Esophagus squamous epithelium (tissue), 5 donors: Measurements from ENCODE around the gene PM20D1. TPM values are rescaled to one million over a fixed set of nuclear protein-coding genes. Genes with fewer than 3 reads are reported as not detected.
"Not testable (repeated sequence)": the region's sequence is repeated elsewhere in the genome, so short reads cannot be mapped to it uniquely, and the experiment has no call there.

Experiments used
- DNase-seq: peaks from one replicate; lab custom pipeline; 2025; lab: John Stamatoyannopoulos, UW
- H3K27ac ChIP-seq, 4 donors: fragments of 200-600 bp; sonication (generic); one replicate each; pipeline ENCODE4 v1.5.1; 2016 to 2019; ENCODE audit warnings: mild to moderate bottlenecking in 1 of 4
- H3K27me3 ChIP-seq, 4 donors: fragments of 200-600 bp; sonication (generic); 1 replicate in 3 of 4; 2 replicates in 1 of 4; pipeline versions ENCODE4 v1.5.1 to v1.6.0; 2017 to 2021; ENCODE audit warnings: antibody characterized with exemption in 1 of 4
- H3K36me3 ChIP-seq, 3 donors: fragments of 200-600 bp; sonication (generic); one replicate each; pipeline ENCODE4 v1.5.1; 2016 to 2019
- H3K4me1 ChIP-seq, 3 donors: fragments of 200-600 bp; sonication (generic); one replicate each; pipeline ENCODE4 v1.5.1; 2017 to 2019
- H3K4me3 ChIP-seq, 4 donors: fragments of 200-600 bp; sonication (generic); 1 replicate in 3 of 4; 2 replicates in 1 of 4; pipeline ENCODE4 v1.5.1; 2016 to 2019; ENCODE audit warnings: mild to moderate bottlenecking in 2 of 4, moderate library complexity in 1 of 4
- H3K9me3 ChIP-seq, 3 donors: fragments of 200-600 bp; sonication (generic); one replicate each; pipeline ENCODE4 v1.5.1; 2016 to 2019
- POLR2A ChIP-seq, 4 donors: fragments of 450-650 bp; IDR thresholded peaks; one replicate each; pipeline ENCODE4 v1.6.1; 2017; ENCODE audit warnings: antibody characterized with exemption in 4 of 4, mild to moderate bottlenecking in 4 of 4, moderate library complexity in 3 of 4
- WGBS, 2 donors: methylation state at CpG; one replicate each; pipeline ENCODE4 v1.1.5; 2018; 5-methylcytosine and 5-hydroxymethylcytosine counted together
- intact Hi-C: fragments of 100-400 bp; cut with DNase I; formaldehyde crosslinking; loops from one replicate; pipeline ENCODE4 v1.15.0; 2022
- total RNA-seq, 4 donors: library from RNA; depleted of rRNA; stranded (reverse); fragments of >200 nt; gene quantifications; one replicate each; pipeline ENCODE4 v1.1.0, GENCODE V29; 2016
- TF ChIP-seq, protein P1 (sequence below), 6 experiments: fragments of 450-650 bp in 4 of 6; fragments of 200-600 bp in 2 of 6; sonication (generic) in 2 of 6; IDR thresholded peaks; one replicate each; pipeline ENCODE4 v1.5.1; 2016 to 2019; ENCODE audit warnings: antibody characterized with exemption in 6 of 6, mild to moderate bottlenecking in 4 of 6, moderate library complexity in 4 of 6
- donor health status: DM: yes; HTN: yes; CAD: no.

Gene PM20D1
- total RNA-seq, 4 donors from 2014 or later = 0.57 TPM; not detected in 3

DNA sequence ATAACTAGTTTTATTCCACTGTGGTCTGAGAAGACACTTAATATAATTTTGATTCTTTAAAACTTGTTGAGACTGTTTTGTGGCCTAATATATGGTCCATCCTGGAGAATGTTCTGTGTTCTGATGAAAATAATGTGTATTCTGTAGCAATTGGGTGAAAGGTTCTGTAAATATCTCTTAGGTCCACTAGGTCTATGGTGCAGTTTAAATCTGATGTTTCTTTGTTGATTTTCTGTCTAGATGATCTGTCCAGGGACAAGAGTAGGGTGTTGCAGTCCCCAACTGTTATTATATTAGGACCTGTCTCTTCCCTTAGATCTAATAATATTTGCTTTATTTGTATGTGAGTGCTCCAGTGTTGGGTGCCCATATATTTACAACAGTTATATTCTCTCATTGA, 33.9 kb upstream of the PM20D1 start:
- Histone ChIP-seq H3K9me3 (peaks cover 0 to 8% (median 0%) of the 10 kb centered on the region in 3 donors), H3K4me3 (no peak overlapping the region), H3K27me3 (peaks cover 0 to 3% (median 0%) of the 10 kb centered on the region in 4 donors), H3K27ac (no peak overlapping the region), H3K36me3 (no peaks in the 10 kb centered on the region), H3K4me1 (no peaks in the 10 kb centered on the region)
- intact Hi-C loops = no loop called here
- no peak for DNase-seq
- no peak for TF ChIP-seq POLR2A (IDR thresholded peaks at IDR 0.05)
- TF ChIP-seq, protein P1, sequence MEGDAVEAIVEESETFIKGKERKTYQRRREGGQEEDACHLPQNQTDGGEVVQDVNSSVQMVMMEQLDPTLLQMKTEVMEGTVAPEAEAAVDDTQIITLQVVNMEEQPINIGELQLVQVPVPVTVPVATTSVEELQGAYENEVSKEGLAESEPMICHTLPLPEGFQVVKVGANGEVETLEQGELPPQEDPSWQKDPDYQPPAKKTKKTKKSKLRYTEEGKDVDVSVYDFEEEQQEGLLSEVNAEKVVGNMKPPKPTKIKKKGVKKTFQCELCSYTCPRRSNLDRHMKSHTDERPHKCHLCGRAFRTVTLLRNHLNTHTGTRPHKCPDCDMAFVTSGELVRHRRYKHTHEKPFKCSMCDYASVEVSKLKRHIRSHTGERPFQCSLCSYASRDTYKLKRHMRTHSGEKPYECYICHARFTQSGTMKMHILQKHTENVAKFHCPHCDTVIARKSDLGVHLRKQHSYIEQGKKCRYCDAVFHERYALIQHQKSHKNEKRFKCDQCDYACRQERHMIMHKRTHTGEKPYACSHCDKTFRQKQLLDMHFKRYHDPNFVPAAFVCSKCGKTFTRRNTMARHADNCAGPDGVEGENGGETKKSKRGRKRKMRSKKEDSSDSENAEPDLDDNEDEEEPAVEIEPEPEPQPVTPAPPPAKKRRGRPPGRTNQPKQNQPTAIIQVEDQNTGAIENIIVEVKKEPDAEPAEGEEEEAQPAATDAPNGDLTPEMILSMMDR (IDR thresholded peaks at IDR 0.05) = no peak

DNA sequence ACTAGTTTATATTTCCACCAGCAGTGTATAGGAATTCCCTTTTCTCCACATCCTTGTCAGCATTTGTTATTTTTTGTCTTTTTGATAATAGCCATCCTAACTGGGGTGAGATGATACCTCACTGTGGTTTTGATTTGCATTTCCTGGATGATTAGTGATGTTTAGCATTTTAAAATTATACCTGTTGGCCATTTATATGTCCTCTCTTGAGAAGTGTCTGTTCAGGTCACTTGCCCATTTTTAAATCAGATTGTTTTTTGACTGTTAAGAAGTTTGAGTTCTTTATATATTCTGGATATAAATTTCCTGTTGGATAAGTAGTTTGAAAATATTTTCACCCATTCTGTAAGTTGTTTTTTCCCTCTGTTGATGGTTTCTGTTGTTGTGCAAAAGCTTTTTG, 31.0 kb upstream of the PM20D1 start:
- H3K36me3 ChIP-seq = no peaks in the 10 kb centered on the region
- intact Hi-C loops = no loop called here
- H3K27ac ChIP-seq = no peak overlapping the region
- no peak overlapping the region for H3K4me3 ChIP-seq
- no peaks in the 10 kb centered on the region for H3K4me1 ChIP-seq
- no peak for TF ChIP-seq POLR2A (IDR thresholded peaks at IDR 0.05)
- TF ChIP-seq, protein P1 (IDR thresholded peaks at IDR 0.05) = no peak
- H3K9me3 ChIP-seq = peaks cover 0 to 8% (median 0%) of the 10 kb centered on the region in 3 donors
- H3K27me3 ChIP-seq = peaks cover 0 to 3% (median 0%) of the 10 kb centered on the region in 4 donors
- no peak for DNase-seq

DNA sequence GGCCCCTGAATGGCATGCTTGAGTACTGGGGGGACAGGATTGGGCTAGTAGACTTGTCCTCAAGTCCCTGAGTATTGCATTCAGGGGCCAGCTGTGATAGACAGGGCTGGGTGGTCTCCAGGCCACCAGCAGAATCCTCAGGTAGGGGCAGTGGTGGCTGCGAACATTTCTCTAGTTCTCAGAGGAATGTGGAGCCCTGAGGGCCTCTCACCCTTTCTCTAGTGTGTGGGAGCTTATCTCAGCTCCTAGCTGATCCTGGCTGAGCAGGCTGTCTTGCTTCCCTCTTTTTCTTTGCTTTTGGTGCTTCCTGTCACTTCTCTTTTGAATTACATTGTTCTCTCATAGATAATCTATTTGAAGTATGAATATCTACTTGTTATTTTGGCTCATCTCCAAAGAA, 30.0 kb upstream of the PM20D1 start:
- no peaks in the 10 kb centered on the region for H3K4me1 ChIP-seq
- peaks cover 0 to 3% (median 0%) of the 10 kb centered on the region in 4 donors for H3K27me3 ChIP-seq
- TF ChIP-seq, protein P1 (IDR thresholded peaks at IDR 0.05) = no peak
- TF ChIP-seq POLR2A (IDR thresholded peaks at IDR 0.05) = no peak
- peaks cover 0 to 8% (median 0%) of the 10 kb centered on the region in 3 donors for H3K9me3 ChIP-seq
- no peaks in the 10 kb centered on the region for H3K36me3 ChIP-seq
- no peak for DNase-seq
- no peak overlapping the region for H3K27ac ChIP-seq
- intact Hi-C loops = no loop called here
- no peak overlapping the region for H3K4me3 ChIP-seq
- WGBS, 2 donors = 80 to 89% methylated on average over 1 of the region's 1 CpG

DNA sequence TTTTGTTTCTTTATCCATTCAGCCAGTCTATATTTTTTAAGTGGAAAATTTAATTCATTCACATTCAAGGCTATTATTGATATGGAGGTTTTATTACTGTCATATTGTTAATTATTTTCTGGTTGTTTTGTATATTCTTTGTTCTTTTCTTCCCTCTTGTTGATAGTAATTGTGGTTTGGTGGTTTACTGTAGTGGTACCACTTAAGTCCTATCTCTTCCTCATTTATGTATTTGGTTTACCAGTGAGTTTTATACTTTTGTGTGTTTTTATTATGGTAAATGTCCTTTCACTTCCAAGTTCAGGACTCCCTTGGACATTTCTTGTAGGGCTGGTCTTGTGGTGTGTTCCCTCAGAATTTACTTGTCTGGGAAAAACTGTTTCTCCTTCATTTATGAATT, 28.1 kb upstream of the PM20D1 start:
- Histone ChIP-seq H3K9me3 (peaks cover 0 to 8% (median 3%) of the 10 kb centered on the region in 3 donors), H3K36me3 (no peaks in the 10 kb centered on the region), H3K27ac (no peak overlapping the region), H3K4me3 (no peak overlapping the region), H3K4me1 (no peaks in the 10 kb centered on the region), H3K27me3 (peaks cover 0 to 3% (median 0%) of the 10 kb centered on the region in 4 donors)
- no peak for DNase-seq
- intact Hi-C loops = no loop called here
- no peak for TF ChIP-seq POLR2A (IDR thresholded peaks at IDR 0.05)
- TF ChIP-seq, protein P1 (IDR thresholded peaks at IDR 0.05) = no peak

DNA sequence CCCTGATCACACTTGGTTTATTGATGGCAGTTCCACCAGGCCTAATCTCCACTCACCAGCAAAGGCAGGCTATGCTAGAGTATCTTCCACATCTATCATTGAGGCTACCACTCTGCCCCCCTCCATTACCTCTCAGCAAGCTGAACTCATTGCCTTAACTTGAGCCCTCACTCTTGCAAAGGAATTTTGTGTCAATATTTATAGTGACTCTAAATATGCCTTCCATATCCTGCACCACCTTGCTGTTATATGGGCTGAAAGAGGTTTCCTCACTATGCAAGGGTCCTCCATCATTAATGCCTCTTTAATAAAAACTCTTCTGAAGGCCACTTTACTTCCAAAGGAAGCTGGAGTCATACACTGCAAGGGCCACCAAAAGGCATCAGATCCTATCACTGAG, 23.2 kb upstream of the PM20D1 start:
- H3K9me3 ChIP-seq, intact Hi-C loops, H3K27me3 ChIP-seq, H3K4me3 ChIP-seq, H3K27ac ChIP-seq, H3K36me3 ChIP-seq, DNase-seq, H3K4me1 ChIP-seq: not testable (repeated sequence)

DNA sequence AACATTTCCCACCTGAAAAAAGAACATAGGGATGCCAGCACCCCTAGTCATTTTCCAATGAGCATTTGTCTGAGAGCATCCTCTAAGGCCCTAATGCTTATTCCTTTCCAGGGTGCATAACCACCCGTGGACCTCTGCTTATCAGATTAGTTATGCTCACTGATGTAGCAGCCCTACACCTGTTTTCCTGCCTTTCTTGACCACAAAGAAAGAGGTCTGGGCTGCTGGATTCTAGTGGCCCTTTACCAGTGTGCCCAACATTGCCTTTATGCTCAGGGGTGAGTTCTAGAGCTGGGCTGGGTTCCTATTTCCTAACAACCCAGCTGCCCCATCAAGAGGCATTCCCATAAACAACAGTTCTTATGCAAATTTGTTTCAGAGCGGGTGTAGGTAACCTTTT, 20.3 kb upstream of the PM20D1 start:
- TF ChIP-seq POLR2A (IDR thresholded peaks at IDR 0.05) = no peak
- TF ChIP-seq, protein P1 (IDR thresholded peaks at IDR 0.05) = no peak
- H3K27me3 ChIP-seq = no peaks in the 10 kb centered on the region
- no peak for DNase-seq
- H3K9me3 ChIP-seq = peaks cover 0 to 5% (median 5%) of the 10 kb centered on the region in 3 donors
- 65 to 88% methylated on average over 2 of the region's 2 CpGs for WGBS, 2 donors
- H3K36me3 ChIP-seq = no peaks in the 10 kb centered on the region
- H3K4me1 ChIP-seq = no peaks in the 10 kb centered on the region
- intact Hi-C loops = no loop called here
- no peak overlapping the region for H3K27ac ChIP-seq
- H3K4me3 ChIP-seq = no peak overlapping the region
